Osteoblast (primary cell): ENCODE measurements around the gene FECH. TPM values are rescaled to one million over a fixed set of nuclear protein-coding genes. Genes with fewer than 3 reads are reported as not detected.

ENCODE experiments used
- DNase-seq: peaks from one replicate; pipeline ENCODE4 v3.0.0; 2011; ENCODE audit warnings: low spot score, mixed read lengths; ENCODE audit not compliant: insufficient read length; ENCODE audit errors: missing footprints
- H2AFZ ChIP-seq: 2 replicates; pipeline ENCODE4 v1.6.0; 2011; ENCODE audit warnings: mild to moderate bottlenecking, low read length
- H3K27ac ChIP-seq: 2 replicates; pipeline ENCODE4 v1.5.1; 2011; ENCODE audit warnings: mild to moderate bottlenecking, low read depth, low read length, moderate library complexity
- H3K27me3 ChIP-seq: 2 replicates; pipeline ENCODE4 v1.6.0; 2012; ENCODE audit warnings: mild to moderate bottlenecking, control low read depth, inconsistent platforms, low read length, moderate library complexity; ENCODE audit not compliant: insufficient read depth
- H3K36me3 ChIP-seq: 2 replicates; pipeline ENCODE4 v1.5.1; 2011; ENCODE audit warnings: mild to moderate bottlenecking, low read length, control low read depth, moderate library complexity; ENCODE audit not compliant: insufficient read depth
- H3K4me1 ChIP-seq: 2 replicates; pipeline ENCODE4 v1.5.1; 2011; ENCODE audit warnings: mild to moderate bottlenecking, low read length, control low read depth, moderate library complexity; ENCODE audit not compliant: insufficient read depth
- H3K4me2 ChIP-seq: 2 replicates; pipeline ENCODE4 v1.6.0; 2011; ENCODE audit warnings: mild to moderate bottlenecking, low read length; ENCODE audit not compliant: insufficient read depth
- H3K4me3 ChIP-seq: fragments of 200-600 bp; sonication (generic); 3 replicates; pipeline ENCODE4 v1.5.1; 2012; ENCODE audit warnings: mild to moderate bottlenecking, low read length, inconsistent platforms; ENCODE audit not compliant: insufficient read depth
- H3K79me2 ChIP-seq: 2 replicates; pipeline ENCODE4 v1.6.0; 2012; ENCODE audit warnings: mild to moderate bottlenecking, low read length, control low read depth, inconsistent platforms; ENCODE audit not compliant: insufficient read depth
- H3K9me3 ChIP-seq: 2 replicates; pipeline ENCODE4 v1.5.1; 2011; ENCODE audit warnings: low read depth, low read length, control low read depth
- H4K20me1 ChIP-seq: 2 replicates; pipeline ENCODE4 v1.6.0; 2012; ENCODE audit warnings: mild to moderate bottlenecking, low read length, control low read depth; ENCODE audit not compliant: insufficient read depth
- CTCF ChIP-seq: IDR thresholded peaks from 2 replicates; pipeline ENCODE4 v1.5.1; 2011; ENCODE audit warnings: mild to moderate bottlenecking, low read depth, low read length, moderate library complexity; ENCODE audit errors: extremely low read depth
- total RNA-seq: library from RNA; depleted of rRNA; stranded (reverse); fragments of >200 nt; gene quantifications from 2 replicates; pipeline ENCODE4 v1.2.3, GENCODE V29; 2012

FECH gene
- total RNA-seq, 1 donor, result 32.2 TPM

GRCh38 chr18:57630754-57631595, 44.5 kb upstream of the FECH start:
- no peaks in the 10 kb centered on the region for H4K20me1 ChIP-seq
- no peak for TF ChIP-seq CTCF
- H3K4me2 ChIP-seq, result peak overlapping the region; percentile 87
- no peaks in the 10 kb centered on the region for H3K9me3 ChIP-seq
- peaks cover 18% of the 10 kb centered on the region for H3K4me1 ChIP-seq
- H2AFZ ChIP-seq, result peak overlapping the region; percentile 98
- H3K36me3 ChIP-seq, result no peaks in the 10 kb centered on the region
- no peak for DNase-seq
- peak overlapping the region; percentile 81 for H3K4me3 ChIP-seq
- no peaks in the 10 kb centered on the region for H3K27me3 ChIP-seq
- peak overlapping the region; percentile 77 for H3K27ac ChIP-seq
- H3K79me2 ChIP-seq, result no peaks in the 10 kb centered on the region

- Histone ChIP-seq H3K4me3 (peak overlapping the region; percentile 81), H3K79me2 (no peaks in the 10 kb centered on the region), H2AFZ (peak overlapping the region; percentile 98), H3K9me3 (no peaks in the 10 kb centered on the region), H4K20me1 (no peaks in the 10 kb centered on the region), H3K36me3 (no peaks in the 10 kb centered on the region), H3K27me3 (no peaks in the 10 kb centered on the region), H3K4me1 (peaks cover 18% of the 10 kb centered on the region), H3K4me2 (peak overlapping the region; percentile 87), H3K27ac (peak overlapping the region; percentile 77)
- peak; percentile 62 for TF ChIP-seq CTCF
- DNase-seq, result peak; percentile 99
These were observed 43.7 kb upstream of the FECH start for GRCh38 chr18:57630002-57630753.

- no peaks in the 10 kb centered on the region for H3K36me3 ChIP-seq
- H2AFZ ChIP-seq, result peak overlapping the region; percentile 98
- TF ChIP-seq CTCF, result no peak
- H3K27ac ChIP-seq, result peak overlapping the region; percentile 77
- no peaks in the 10 kb centered on the region for H3K27me3 ChIP-seq
- peak overlapping the region; percentile 87 for H3K4me2 ChIP-seq
- no peaks in the 10 kb centered on the region for H3K79me2 ChIP-seq
- H3K4me3 ChIP-seq, result peak overlapping the region; percentile 81
- no peaks in the 10 kb centered on the region for H3K9me3 ChIP-seq
- DNase-seq, result no peak
- H4K20me1 ChIP-seq, result no peaks in the 10 kb centered on the region
- H3K4me1 ChIP-seq, result peaks cover 18% of the 10 kb centered on the region
These were observed 42.9 kb upstream of the FECH start for GRCh38 chr18:57629422-57629821.

- DNase-seq, result no peak
- peak overlapping the region; percentile 56 for H2AFZ ChIP-seq
- TF ChIP-seq CTCF, result no peak
These were observed 41.0 kb upstream of the FECH start for GRCh38 chr18:57627488-57627887.

More at GRCh38 chr18:57627488-57627887, 41.0 kb upstream of the FECH start:
- H3K9me3 ChIP-seq, result no peaks in the 10 kb centered on the region
- no peaks in the 10 kb centered on the region for H3K36me3 ChIP-seq
- peaks cover 18% of the 10 kb centered on the region for H3K4me1 ChIP-seq
- no peak overlapping the region for H3K4me2 ChIP-seq
- H3K27ac ChIP-seq, result no peak overlapping the region
- no peaks in the 10 kb centered on the region for H4K20me1 ChIP-seq
- no peaks in the 10 kb centered on the region for H3K79me2 ChIP-seq
- H3K4me3 ChIP-seq, result no peak overlapping the region
- H3K27me3 ChIP-seq, result no peaks in the 10 kb centered on the region
